Measurements from ENCODE around the gene ABCF2.
A peak's percentile ranks its signal among the peaks of the same experiment; 100 is the strongest.

ABCF2 gene

GRCh38 chr7:151254851-151255250 is 27.8 kb upstream of the ABCF2 start:
- in situ Hi-C loops (cut with HindIII; ENCODE audit: low pct_ligation_motif_present, low pct_unique_long_range_greater_than_20kb, low sequenced_read_pairs) = no loop called here
- DNase-seq = no peak

GRCh38 chr7:151254316-151254715 is 27.3 kb upstream of the ABCF2 start:
- in situ Hi-C loops (cut with HindIII; ENCODE audit: low pct_ligation_motif_present, low pct_unique_long_range_greater_than_20kb, low sequenced_read_pairs) = no loop called here
- no peak for DNase-seq

- DNase-seq = no peak
- in situ Hi-C loops (cut with HindIII; ENCODE audit: low pct_ligation_motif_present, low pct_unique_long_range_greater_than_20kb, low sequenced_read_pairs) = no loop called here
Observed at GRCh38 chr7:151252961-151253711, 26.1 kb upstream of the ABCF2 start.

GRCh38 chr7:151252561-151252835 is 25.5 kb upstream of the ABCF2 start:
- in situ Hi-C loops (cut with HindIII; ENCODE audit: low pct_ligation_motif_present, low pct_unique_long_range_greater_than_20kb, low sequenced_read_pairs) = no loop called here
- no peak for DNase-seq

- in situ Hi-C loops (cut with HindIII; ENCODE audit: low pct_ligation_motif_present, low pct_unique_long_range_greater_than_20kb, low sequenced_read_pairs) = no loop called here
- DNase-seq = peak; percentile 87
Observed at GRCh38 chr7:151251689-151252560, 24.9 kb upstream of the ABCF2 start.

GRCh38 chr7:151251328-151251688 is 24.3 kb upstream of the ABCF2 start:
- no peak for DNase-seq
- in situ Hi-C loops (cut with HindIII; ENCODE audit: low pct_ligation_motif_present, low pct_unique_long_range_greater_than_20kb, low sequenced_read_pairs) = no loop called here

GRCh38 chr7:151250181-151251132 is 23.5 kb upstream of the ABCF2 start:
- no peak for DNase-seq
- in situ Hi-C loops (cut with HindIII; ENCODE audit: low pct_ligation_motif_present, low pct_unique_long_range_greater_than_20kb, low sequenced_read_pairs) = no loop called here

- DNase-seq = peak; percentile 84
- in situ Hi-C loops (cut with HindIII; ENCODE audit: low pct_ligation_motif_present, low pct_unique_long_range_greater_than_20kb, low sequenced_read_pairs) = no loop called here
Observed at GRCh38 chr7:151249732-151250072, 22.7 kb upstream of the ABCF2 start.

- in situ Hi-C loops (cut with HindIII; ENCODE audit: low pct_ligation_motif_present, low pct_unique_long_range_greater_than_20kb, low sequenced_read_pairs) = no loop called here
- DNase-seq = peak; percentile 72
Observed at GRCh38 chr7:151249034-151249731, 22.2 kb upstream of the ABCF2 start.

GRCh38 chr7:151248346-151249033 is 21.5 kb upstream of the ABCF2 start, which contains the start of gene SMARCD3:
SMARCD3 (minus strand) TSS chr7:151248694; CDS start chr7:151248562, 132 bp downstream.
- in situ Hi-C loops (cut with HindIII; ENCODE audit: low pct_ligation_motif_present, low pct_unique_long_range_greater_than_20kb, low sequenced_read_pairs) = no loop called here
- DNase-seq = peak; percentile 67

GRCh38 chr7:151247611-151248345 is 20.8 kb upstream of the ABCF2 start:
- in situ Hi-C loops (cut with HindIII; ENCODE audit: low pct_ligation_motif_present, low pct_unique_long_range_greater_than_20kb, low sequenced_read_pairs) = no loop called here
- no peak for DNase-seq

GRCh38 chr7:151246851-151247580 is 20.0 kb upstream of the ABCF2 start:
- DNase-seq = no peak
- in situ Hi-C loops (cut with HindIII; ENCODE audit: low pct_ligation_motif_present, low pct_unique_long_range_greater_than_20kb, low sequenced_read_pairs) = no loop called here

GRCh38 chr7:151246102-151246850 is 19.3 kb upstream of the ABCF2 start:
- DNase-seq = no peak
- in situ Hi-C loops (cut with HindIII; ENCODE audit: low pct_ligation_motif_present, low pct_unique_long_range_greater_than_20kb, low sequenced_read_pairs) = no loop called here

GRCh38 chr7:151245360-151246101 is 18.5 kb upstream of the ABCF2 start:
- DNase-seq = peak; percentile 67
- in situ Hi-C loops (cut with HindIII; ENCODE audit: low pct_ligation_motif_present, low pct_unique_long_range_greater_than_20kb, low sequenced_read_pairs) = no loop called here

- in situ Hi-C loops (cut with HindIII; ENCODE audit: low pct_ligation_motif_present, low pct_unique_long_range_greater_than_20kb, low sequenced_read_pairs) = no loop called here
- no peak for DNase-seq
Observed at GRCh38 chr7:151244841-151245346, 17.9 kb upstream of the ABCF2 start.
